NCI-H1092 treated with DMSO at 0.1 percent for 48 hours (cell line): ENCODE measurements around the gene NEIL1.
"Not testable (repeated sequence)": the region's sequence is repeated elsewhere in the genome, so short reads cannot be mapped to it uniquely, and the experiment has no call there.

Experiments
- DNase-seq: peaks from one replicate; lab custom pipeline; 2025; lab: John Stamatoyannopoulos, UW

NEIL1 gene

DNA sequence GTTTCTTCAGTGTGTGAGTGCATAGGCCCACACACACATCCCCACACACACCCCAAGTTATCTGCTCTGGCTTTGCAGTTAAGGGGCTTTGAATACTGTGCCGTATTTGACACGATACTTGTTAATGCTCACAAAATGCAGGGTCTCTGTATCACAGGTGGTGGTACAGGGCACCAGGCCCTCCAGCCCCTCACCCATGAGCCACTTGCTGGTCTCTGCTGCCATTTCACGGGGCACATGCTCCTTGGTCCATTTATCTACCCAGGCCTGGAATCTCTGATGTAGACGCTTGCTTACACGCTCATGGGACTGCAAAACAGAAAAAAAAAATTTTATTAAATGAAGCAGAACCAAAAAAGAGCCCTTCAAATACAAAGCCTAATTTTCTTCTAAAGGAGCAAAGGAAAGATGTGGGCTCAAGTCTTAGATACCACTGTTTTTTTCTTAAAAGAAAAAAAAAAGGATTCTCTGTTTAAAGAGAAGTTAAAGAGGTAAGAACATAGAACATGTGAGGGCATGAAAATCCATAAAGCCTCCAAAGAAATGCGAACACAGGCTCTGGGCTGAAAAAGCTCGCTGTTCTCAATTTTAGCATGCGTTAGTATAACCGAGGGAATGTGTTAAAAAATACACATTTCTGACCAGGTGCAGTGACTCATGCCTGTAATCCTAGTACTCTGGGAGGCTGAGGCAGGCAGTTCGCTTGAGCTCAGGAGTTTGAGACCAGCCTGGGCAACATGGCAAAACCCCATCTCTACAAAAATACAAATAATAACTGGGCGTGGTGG lies 25.3 kb downstream of the NEIL1 start:
- DNase-seq: no peak

GRCh38 chr15:75380773-75381172 lies 33.9 kb downstream of the NEIL1 start:
- DNase-seq: no peak

DNA sequence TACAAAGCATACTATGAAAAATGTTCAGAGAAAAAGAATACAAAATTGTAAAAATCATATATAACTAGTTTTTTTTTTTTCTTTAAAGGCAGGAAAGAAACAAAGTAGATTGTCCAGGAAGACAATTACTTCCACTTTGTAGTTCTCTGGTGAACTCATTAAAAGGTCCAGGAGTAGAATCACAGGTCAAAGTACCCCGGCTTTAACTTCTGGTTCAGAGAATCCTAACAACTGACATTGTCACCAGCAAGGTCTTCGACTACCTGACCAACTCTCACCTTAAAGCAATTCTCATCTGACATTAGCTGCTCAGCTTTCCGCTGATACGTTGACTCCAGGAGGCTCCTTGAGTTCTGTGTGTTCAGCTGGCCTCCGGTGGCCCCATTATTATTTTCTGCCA lies 37.1 kb downstream of the NEIL1 start:
- DNase-seq: not testable (repeated sequence)

DNA sequence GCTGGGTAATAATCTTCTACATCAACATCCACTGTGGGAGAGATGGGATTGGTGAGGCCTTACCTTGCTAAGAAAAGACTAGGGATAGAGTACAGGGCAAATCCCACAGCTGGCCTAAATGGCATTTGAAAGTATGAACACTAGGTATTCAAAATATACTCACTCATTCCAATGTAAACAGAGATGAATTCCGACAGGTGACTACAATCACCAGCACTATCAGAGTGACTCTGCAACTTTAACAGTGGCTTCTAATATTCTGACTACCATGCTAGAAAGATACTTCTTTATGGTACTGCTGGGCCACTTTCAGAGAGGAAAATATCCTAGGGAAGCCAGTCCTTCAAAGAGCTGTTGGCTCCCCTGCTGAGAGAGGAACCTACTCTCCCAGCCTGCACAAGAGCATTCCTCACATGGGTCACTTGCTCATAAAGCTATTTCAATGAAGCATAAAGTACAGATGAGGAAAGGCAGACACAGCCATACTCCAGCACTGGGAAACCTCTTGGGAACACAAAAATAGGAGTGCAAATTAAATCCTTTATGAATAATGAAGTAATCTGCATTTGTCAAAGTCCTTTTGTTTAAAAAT lies 43.0 kb downstream of the NEIL1 start:
- DNase-seq: no peak

GRCh38 chr15:75397494-75397893 lies 50.7 kb downstream of the NEIL1 start:
- DNase-seq: no peak

- no peak for DNase-seq
These were observed 57.1 kb downstream of the NEIL1 start for GRCh38 chr15:75403892-75404291.
